ENCODE results near the gene BACH1.

The BACH1 gene

GRCh38 chr21:29316029-29316742 lies 17.5 kb downstream of the BACH1 start:
- no peak for DNase-seq

DNA sequence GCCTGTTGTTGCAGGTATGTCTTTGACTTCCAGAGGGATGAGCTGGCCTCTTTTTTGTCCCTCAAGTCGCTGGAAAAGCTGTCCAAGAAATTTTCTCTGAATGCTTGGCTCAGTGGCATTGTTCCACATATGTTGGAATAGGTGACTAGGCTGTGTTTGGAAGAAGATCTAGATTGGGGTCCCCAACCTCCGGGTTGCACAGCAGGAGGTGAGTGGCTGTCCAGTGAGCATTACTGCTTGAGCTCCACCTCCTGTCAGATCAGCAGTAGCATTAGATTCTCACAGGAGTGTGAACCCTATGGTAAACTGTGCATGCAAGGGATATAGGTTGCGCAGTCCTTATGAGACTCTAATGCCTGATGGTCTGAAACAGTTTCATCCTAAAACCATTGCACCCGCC lies 18.1 kb downstream of the BACH1 start:
- DNase-seq, result no peak

DNA sequence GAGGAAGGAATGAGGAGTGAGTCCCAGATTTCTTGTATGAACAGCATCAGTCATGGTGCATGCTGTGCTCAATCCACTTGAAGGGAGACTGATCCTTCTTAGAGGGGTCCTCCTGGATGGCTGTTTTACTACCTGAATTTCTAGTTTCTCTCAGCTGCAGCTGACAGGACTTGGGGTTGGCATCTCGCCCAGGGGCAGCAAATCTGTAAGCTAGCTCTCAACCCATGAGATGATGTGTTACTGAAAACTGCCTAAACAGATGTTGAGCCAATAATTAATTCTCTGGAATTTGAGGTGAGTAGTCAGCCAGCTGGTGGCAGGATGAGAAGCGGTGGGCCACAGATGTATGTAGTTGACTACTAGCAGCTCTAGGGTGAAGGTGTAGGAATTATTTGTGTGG lies 19.6 kb downstream of the BACH1 start:
- no peak for DNase-seq

DNA sequence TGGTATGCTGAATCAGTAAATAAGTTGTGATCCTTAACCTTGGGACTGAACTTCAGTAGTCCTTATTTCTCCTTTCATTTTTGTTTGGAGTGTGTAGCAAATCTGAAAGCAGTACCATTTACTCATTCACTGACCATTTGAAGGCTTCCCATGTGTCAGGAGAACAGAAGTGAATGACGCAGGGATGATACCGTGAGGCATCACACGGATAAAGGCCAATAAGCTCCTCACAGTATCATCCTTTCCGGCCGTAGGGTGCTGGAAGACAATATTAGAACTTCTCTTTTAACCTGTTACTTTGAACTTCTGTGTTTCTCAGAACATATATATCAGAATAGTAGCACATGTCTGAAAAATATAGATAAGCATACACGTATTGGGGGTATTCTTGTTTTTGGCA lies 21.3 kb downstream of the BACH1 start:
- no peak for DNase-seq

DNA sequence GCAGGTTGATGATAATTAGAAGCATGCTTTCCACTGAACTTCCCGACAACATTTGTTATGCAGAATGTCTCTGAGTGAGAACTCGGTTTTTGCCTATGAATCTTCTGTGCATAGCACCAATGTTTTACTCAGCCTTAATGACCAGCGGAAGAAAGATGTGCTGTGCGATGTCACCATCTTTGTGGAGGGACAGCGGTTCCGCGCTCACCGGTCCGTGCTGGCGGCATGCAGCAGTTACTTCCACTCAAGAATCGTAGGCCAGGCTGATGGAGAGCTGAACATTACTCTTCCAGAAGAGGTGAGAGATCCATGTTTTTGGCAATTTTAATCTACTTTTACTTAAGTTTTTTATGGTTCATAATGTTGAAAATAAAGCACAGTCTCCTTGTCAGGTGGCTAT lies 22.5 kb downstream of the BACH1 start:
- no peak for DNase-seq

- no peak for DNase-seq
These were observed 23.5 kb downstream of the BACH1 start for GRCh38 chr21:29321932-29322928.

DNA sequence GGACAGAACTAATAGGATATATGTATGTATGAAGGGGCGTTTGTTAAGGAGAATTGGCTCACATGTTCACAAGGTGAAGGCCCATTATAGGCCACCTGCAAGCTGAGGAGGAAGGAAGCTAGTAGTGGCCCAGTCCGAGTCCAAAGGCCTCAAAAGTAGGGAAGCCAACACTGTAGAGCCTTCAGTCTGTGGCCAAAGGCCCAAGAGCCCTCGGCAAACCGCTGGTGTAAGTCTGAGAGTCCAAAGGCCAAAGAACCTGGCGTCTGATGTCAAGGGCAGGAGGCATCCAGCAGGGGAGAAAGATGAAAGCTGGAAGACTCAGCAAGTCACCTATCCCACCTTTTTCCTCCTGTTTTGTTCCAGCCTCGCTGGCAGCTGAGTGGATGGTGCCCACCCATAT lies 24.5 kb downstream of the BACH1 start:
- DNase-seq, result no peak

DNA sequence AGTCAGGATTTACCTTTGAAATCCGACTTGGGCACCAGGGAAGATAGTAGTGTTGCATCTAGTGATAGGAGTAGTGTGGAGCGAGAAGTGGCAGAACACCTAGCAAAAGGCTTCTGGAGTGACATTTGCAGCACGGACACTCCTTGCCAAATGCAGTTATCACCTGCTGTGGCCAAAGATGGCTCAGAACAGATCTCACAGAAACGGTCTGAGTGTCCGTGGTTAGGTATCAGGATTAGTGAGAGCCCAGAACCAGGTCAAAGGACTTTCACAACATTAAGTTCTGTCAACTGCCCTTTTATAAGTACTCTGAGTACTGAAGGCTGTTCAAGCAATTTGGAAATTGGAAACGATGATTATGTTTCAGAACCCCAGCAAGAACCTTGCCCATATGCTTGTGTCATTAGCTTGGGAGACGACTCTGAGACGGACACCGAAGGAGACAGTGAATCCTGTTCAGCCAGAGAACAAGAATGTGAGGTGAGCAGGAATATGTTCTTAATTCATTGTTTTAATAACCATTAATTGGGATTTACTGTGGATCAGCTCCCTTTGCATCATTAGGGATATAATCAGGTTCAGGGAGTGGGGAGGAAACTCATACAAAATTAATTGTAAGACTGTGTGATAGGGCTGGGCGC lies 28.3 kb downstream of the BACH1 start:
- DNase-seq, result no peak

DNA sequence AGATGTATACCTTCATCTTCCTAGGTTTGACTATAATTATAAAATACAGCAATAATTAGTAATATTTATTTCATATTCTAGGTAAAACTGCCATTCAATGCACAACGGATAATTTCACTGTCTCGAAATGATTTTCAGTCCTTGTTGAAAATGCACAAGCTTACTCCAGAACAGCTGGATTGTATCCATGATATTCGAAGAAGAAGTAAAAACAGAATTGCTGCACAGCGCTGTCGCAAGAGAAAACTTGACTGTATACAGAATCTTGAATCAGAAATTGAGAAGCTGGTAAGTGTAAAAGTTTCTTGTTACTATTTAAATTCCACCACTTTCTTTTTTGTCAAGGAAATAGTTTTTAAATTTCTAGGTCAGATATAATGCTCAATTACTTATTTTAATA lies 30.7 kb downstream of the BACH1 start:
- no peak for DNase-seq

GRCh38 chr21:29330797-29331196 lies 32.1 kb downstream of the BACH1 start:
- no peak for DNase-seq

DNA sequence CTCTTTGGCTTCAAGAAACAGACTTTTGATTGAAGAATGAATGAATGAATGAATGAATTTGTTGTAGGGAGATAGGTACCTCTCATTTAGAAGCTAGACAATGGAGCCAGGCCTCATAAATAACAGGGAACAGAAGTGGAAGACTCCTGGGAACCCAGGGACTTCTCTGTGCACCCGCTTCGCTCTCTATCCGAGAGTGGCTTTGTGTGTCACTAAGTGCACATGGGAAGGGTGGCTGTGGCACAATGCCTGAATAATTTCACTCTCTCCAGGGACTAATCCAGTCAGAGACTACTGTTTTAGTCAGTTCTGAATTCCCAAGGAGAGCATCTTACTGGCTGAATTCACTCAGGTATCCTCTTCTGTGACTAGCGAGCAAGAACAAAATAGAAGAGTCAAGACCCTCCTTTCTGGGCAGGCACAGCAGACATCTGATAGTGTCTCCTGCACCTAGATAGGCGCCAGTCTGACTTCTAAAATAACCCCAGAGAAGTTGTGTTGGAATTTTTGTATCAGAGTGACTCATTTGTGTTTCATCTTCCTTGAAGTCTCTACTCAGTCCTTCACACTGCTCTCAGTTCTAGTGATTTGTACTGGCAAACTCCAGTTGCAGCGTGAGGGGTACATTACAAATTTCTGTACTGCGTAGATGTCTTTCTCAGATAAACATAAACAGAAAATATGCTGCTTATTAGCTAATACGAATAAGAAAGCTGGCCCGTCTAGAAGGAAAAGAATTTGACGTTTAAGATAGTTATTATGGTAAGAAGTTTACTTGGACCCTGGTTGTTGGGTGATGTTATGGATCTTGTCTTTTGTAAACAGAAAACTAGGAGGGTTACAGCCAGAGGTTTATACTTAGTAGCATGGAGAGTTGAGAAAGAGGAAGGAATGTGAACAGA lies 34.0 kb downstream of the BACH1 start:
- DNase-seq, result no peak

DNA sequence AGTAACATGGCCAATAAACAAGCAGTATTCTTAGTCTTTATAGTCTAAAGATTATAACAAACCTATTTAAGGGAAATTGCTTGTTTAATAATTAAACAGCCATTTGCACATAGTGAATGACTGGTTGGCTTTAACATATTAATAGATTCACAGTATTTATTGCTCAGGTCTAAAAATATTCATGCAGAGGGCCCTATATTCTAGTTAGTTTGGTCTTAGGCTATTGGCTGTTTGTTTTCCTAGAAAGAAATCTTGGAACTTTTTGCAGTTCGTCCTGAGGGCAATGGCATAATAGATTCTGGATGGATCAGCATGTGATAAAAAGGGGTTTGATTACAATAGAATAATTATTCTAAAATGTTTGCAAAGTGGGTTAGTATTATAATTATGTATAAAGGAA lies 34.7 kb downstream of the BACH1 start:
- DNase-seq, result no peak

DNA sequence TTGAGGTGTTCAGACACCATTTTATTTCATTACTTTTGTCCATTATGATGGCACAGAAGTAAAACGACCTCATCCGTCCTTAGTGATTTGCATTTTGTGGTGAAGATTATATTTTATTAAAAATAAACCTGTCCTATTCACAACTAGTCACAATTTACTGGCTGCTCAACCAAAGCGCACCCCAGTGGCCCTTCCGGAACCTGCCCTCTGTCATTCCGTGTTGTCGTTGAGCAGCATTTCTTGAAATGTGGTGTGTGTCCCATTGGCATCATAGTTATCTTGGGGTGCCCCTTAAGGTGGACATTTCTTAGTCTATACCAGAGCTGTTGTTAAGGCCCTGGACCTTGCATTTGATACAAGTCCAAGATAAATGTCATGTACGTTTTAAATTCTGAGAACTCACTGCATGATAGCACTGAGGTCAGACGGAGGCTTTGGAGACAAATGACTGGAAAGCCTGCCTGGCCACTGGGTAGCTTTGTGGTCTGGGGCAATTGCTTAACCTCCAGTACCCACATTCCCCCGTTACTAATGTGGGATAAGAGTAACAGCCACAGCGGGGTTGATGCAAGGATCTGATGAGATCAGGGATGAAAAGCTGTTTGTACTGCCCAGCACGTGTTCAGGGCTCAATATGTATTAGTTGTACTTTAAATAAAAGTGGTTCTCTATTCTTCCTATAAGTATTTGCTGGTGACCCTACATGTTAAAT lies 36.2 kb downstream of the BACH1 start:
- no peak for DNase-seq

DNA sequence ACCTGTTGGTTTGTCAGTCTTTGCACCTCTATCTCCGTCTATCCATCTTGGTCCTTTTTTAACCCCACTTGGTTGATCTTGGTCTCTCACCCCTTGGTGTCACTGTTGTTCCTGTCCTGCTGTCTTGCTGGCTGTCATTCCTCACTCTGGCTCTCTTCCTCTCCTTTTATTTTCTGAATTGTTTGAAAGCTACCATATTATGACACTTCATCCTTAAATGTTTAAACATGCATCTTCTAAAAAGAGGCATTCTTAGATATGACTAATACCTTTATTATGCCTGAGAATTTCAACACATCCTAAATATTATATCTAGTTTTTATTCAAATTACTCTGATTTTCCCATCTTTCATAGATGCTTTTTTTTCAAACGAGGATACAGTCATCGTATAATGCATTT lies 37.0 kb downstream of the BACH1 start:
- DNase-seq, result no peak

DNA sequence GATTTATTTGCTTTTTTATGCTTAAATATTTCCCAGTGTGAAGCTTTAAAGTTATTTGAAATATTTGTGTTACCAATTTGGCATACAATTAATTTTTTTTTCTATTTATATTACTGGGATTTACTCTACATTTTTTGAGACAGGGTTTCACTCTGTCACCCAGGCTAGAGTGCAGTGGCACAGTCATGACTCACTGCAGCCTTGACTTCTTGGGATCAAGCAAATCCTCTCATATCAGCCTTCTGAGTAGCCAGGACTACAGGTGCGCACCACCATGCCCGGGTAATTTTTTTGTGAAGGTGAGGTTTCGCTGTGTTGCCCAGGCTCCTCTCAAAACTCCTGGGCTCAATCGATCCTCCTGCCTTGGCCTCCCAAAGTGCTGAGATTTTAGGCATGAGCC lies 39.5 kb downstream of the BACH1 start:
- DNase-seq, result no peak

DNA sequence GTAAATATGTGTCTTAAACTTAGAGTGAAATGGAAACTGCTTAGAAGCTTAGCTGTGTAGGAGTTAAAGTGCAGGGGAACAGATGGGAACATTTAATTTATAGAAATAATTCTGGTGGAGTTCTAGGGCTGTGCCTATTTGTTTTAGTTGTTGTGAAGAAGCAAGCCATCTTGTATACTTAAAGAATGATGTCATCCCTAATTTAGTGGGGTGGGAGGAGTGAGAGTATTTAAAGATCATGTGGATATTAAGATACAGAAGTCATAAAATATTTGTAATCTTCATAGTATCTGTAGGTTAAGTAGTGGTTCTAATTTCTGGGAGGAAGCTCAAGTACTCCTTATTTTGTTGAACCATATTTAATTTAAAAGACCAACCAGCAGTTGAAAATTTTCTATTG lies 41.5 kb downstream of the BACH1 start:
- DNase-seq, result no peak

GRCh38 chr21:29342363-29342957 lies 43.7 kb downstream of the BACH1 start:
- DNase-seq, result no peak

DNA sequence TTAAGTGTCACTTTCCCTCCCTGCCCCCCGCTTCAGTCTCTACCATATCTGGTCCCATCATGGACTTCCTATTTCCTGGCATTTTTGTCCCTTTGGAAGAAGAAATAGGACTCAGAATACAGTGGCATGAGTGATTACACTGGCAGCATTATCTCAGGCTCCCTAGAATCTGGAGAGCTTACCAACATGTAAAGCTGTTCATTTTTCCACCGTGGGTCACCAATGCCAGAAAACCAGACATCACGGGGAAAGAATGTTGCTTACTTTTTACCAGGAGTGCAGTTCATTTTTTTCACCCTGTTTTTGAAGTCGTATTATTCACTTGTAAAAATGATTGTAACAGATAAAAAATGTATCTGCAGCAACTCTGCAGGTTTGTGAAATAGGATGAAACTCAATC lies 44.8 kb downstream of the BACH1 start:
- no peak for DNase-seq

DNA sequence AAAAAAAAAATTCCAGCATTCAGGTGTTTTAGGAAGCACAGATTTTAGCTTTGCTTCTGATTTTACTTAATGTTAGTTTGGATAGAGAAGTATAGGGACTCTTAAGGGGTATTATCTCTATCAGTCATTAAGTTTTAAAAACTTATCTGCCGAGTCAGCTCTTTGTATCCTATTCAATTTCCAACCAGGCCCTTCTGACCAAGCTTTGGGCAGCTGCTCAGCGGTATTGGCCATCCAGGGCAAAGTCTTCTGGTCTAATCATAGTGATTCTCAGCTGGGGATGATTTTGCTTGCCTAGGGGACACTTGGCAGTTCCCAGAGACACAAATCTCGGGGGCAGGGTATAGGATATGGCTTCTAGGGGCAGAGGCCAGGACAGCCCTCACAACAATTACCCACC lies 47.6 kb downstream of the BACH1 start:
- no peak for DNase-seq

GRCh38 chr21:29346771-29347170 lies 48.0 kb downstream of the BACH1 start:
- DNase-seq, result no peak

DNA sequence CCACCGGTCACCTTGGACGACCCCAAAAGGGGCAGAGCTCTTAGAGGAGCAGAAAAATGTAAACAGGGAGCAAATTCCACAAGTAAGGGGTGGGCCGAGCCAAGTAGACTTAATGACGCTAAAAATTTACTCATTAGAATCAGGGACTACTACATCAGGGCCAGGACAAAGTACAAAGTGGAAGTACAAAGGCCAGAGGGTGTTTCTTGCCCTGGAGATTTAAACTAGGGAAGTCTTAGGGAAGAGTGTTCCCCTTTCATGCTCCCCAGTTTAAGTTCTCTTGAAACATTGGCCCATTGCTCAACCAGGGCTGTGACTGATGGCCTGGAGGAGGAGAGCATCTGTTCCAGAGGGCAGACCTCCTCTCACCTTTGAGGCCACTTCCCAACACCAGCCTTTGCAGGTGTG lies 48.6 kb downstream of the BACH1 start:
- no peak for DNase-seq

Measured in activated gamma-delta T cell (primary cell).